Parathyroid adenoma (tissue), 2 donors: ENCODE measurements around the gene OBSL1.

Experiments used
- H2AFZ ChIP-seq: fragments of 300-600 bp; sonication (generic); one replicate; pipeline ENCODE4 v1.7.0; 2017; ENCODE audit warnings: antibody characterized with exemption, mild to moderate bottlenecking
- H3K27ac ChIP-seq: fragments of 300-600 bp; sonication (generic); one replicate; pipeline ENCODE4 v1.7.0; 2017
- H3K27me3 ChIP-seq: fragments of 300-600 bp; sonication (generic); one replicate; pipeline ENCODE4 v1.7.0; 2017; ENCODE audit warnings: low read length; ENCODE audit not compliant: control insufficient read depth, insufficient read depth
- H3K36me3 ChIP-seq: fragments of 300-600 bp; sonication (generic); one replicate; pipeline ENCODE4 v1.7.0; 2017; ENCODE audit warnings: low read length; ENCODE audit not compliant: control insufficient read depth, insufficient read depth
- H3K4me1 ChIP-seq: fragments of 300-600 bp; sonication (generic); one replicate; pipeline ENCODE4 v1.7.0; 2017; ENCODE audit warnings: control low read depth
- H3K4me2 ChIP-seq: fragments of 300-600 bp; sonication (generic); one replicate; pipeline ENCODE4 v1.7.0; 2017; ENCODE audit warnings: low read length
- H3K4me3 ChIP-seq: fragments of 300-600 bp; sonication (generic); one replicate; pipeline ENCODE4 v1.7.0; 2017; ENCODE audit warnings: low read depth, low read length
- H3K79me2 ChIP-seq: fragments of 300-600 bp; sonication (generic); one replicate; pipeline ENCODE4 v1.7.0; 2017; ENCODE audit warnings: control low read depth
- H3K9ac ChIP-seq: fragments of 300-600 bp; sonication (generic); one replicate; pipeline ENCODE4 v1.7.0; 2017; ENCODE audit warnings: mild to moderate bottlenecking
- H3K9me3 ChIP-seq: fragments of 300-600 bp; sonication (generic); one replicate; pipeline ENCODE4 v1.7.0; 2017; ENCODE audit warnings: low read length; ENCODE audit not compliant: control insufficient read depth
- CTCF ChIP-seq: fragments of 300-600 bp; sonication (generic); IDR thresholded peaks from one replicate; pipeline ENCODE4 v1.7.0; 2017; ENCODE audit warnings: antibody characterized with exemption, mild to moderate bottlenecking
- donor health status: primary hyperparathyroidism.

Gene OBSL1

GRCh38 chr2:219525533-219526232 lies 45.7 kb downstream of the OBSL1 start:
- Histone ChIP-seq H3K79me2 (no peaks in the 10 kb centered on the region), H3K4me2 (no peak overlapping the region), H3K4me3 (no peak overlapping the region), H3K27me3 (peaks cover 14% of the 10 kb centered on the region), H3K9ac (no peak overlapping the region), H2AFZ (no peak overlapping the region), H3K9me3 (no peaks in the 10 kb centered on the region), H3K36me3 (no peaks in the 10 kb centered on the region), H3K4me1 (peaks cover 4% of the 10 kb centered on the region), H3K27ac (no peak overlapping the region)
- no peak for TF ChIP-seq CTCF

GRCh38 chr2:219524817-219525216 lies 46.5 kb downstream of the OBSL1 start:
- H3K27me3 ChIP-seq: peaks cover 12% of the 10 kb centered on the region
- no peak overlapping the region for H3K27ac ChIP-seq
- no peak overlapping the region for H3K4me2 ChIP-seq
- no peaks in the 10 kb centered on the region for H3K9me3 ChIP-seq
- H2AFZ ChIP-seq: no peak overlapping the region
- H3K9ac ChIP-seq: no peak overlapping the region
- H3K36me3 ChIP-seq: no peaks in the 10 kb centered on the region
- no peaks in the 10 kb centered on the region for H3K79me2 ChIP-seq
- H3K4me1 ChIP-seq: peaks cover 4% of the 10 kb centered on the region
- no peak for TF ChIP-seq CTCF
- H3K4me3 ChIP-seq: no peak overlapping the region

- TF ChIP-seq CTCF: no peak
- Histone ChIP-seq H2AFZ (peak overlapping the region; percentile 72), H3K79me2 (no peaks in the 10 kb centered on the region), H3K9me3 (no peaks in the 10 kb centered on the region), H3K4me3 (no peak overlapping the region), H3K4me2 (no peak overlapping the region), H3K27me3 (peaks cover 11% of the 10 kb centered on the region), H3K4me1 (peaks cover 4% of the 10 kb centered on the region), H3K27ac (no peak overlapping the region), H3K9ac (no peak overlapping the region), H3K36me3 (no peaks in the 10 kb centered on the region)
These were observed 48.2 kb downstream of the OBSL1 start for GRCh38 chr2:219523031-219523671.

- Histone ChIP-seq H3K36me3 (no peaks in the 10 kb centered on the region), H3K27ac (no peak overlapping the region), H3K4me3 (no peak overlapping the region), H2AFZ (peak overlapping the region; percentile 72), H3K4me1 (peaks cover 4% of the 10 kb centered on the region), H3K4me2 (no peak overlapping the region), H3K9ac (no peak overlapping the region), H3K27me3 (peaks cover 6% of the 10 kb centered on the region), H3K9me3 (no peaks in the 10 kb centered on the region), H3K79me2 (no peaks in the 10 kb centered on the region)
- TF ChIP-seq CTCF: no peak
These were observed 49.0 kb downstream of the OBSL1 start for GRCh38 chr2:219522111-219523030.
